Activated CD8-positive, alpha-beta memory T cell treated with anti-CD3 and anti-CD28 coated beads, Interleukin-2, amount 10 ng/mL, durations not matched to agents 7 days and 5 days (primary cell): ENCODE results near the gene CHMP4B. TPM values are rescaled to one million over a fixed set of nuclear protein-coding genes. Genes with fewer than 3 reads are reported as not detected.

Experiments used
- ATAC-seq: fragments of 150-1000 bp; cut with Tn5 transposase; one replicate; pipeline ENCODE4 v1.10.0; 2021; ENCODE audit warnings: moderate library complexity
- CTCF ChIA-PET: fragments of 350-600 bp; sonication (Branson Sonifier 250); formaldehyde crosslinking; loops from one replicate; lab custom pipeline; 2021; ENCODE audit warnings: antibody characterized with exemption; lab: Charles Lee
- DNase-seq: peaks from one replicate; pipeline ENCODE4 v3.0.0-alpha.2; 2020
- H3K27ac Mint-ChIP-seq: one replicate; pipeline ENCODE4 v1.8.0; 2021; ENCODE audit warnings: mild to moderate bottlenecking, mixed read lengths
- H3K27me3 Mint-ChIP-seq: one replicate; pipeline ENCODE4 v1.8.0; 2021; ENCODE audit warnings: mixed read lengths
- H3K36me3 Mint-ChIP-seq: one replicate; pipeline ENCODE4 v1.8.0; 2021; ENCODE audit warnings: mild to moderate bottlenecking, mixed read lengths
- H3K4me1 Mint-ChIP-seq: one replicate; pipeline ENCODE4 v1.8.0; 2021; ENCODE audit warnings: mixed read lengths
- H3K4me3 Mint-ChIP-seq: one replicate; pipeline ENCODE4 v1.8.0; 2021; ENCODE audit warnings: mild to moderate bottlenecking, moderate library complexity, mixed read lengths
- H3K9me3 Mint-ChIP-seq: one replicate; pipeline ENCODE4 v1.8.0; 2022; ENCODE audit warnings: low read depth, mixed read lengths
- total RNA-seq, 2 experiments: library from RNA; stranded (reverse); gene quantifications; one replicate each; pipeline ENCODE4 v1.2.3, GENCODE V29; 2021

The CHMP4B gene
- total RNA-seq, 2 experiments from 2014 or later, result 79.4 to 81.9 TPM

- Mint-ChIP-seq H3K9me3 (no peaks in the 10 kb centered on the region), H3K27me3 (no peaks in the 10 kb centered on the region), H3K27ac (peak overlapping the region; percentile 90), H3K36me3 (peaks cover 33% of the 10 kb centered on the region), H3K4me1 (peaks cover 46% of the 10 kb centered on the region), H3K4me3 (no peak overlapping the region)
- DNase-seq (no peak), ATAC-seq (no peak)
- CTCF ChIA-PET, result interaction anchor here (0.7 to 1.5 kb wide), 6 partner anchors 10 to 255 kb away, joined by 3 to 8 read pairs (median 4); partner anchors contain the start of gene EIF2S2
These were observed 46.8 kb downstream of the CHMP4B start for GRCh38 chr20:33857722-33858563.

- ATAC-seq, result peak; percentile 38
These were observed 47.5 kb downstream of the CHMP4B start for GRCh38 chr20:33858666-33859065.

GRCh38 chr20:33859157-33859695, 48.1 kb downstream of the CHMP4B start:
- Mint-ChIP-seq H3K36me3 (peaks cover 24% of the 10 kb centered on the region), H3K4me3 (peak overlapping the region; percentile 2), H3K27ac (peak overlapping the region; percentile 90), H3K27me3 (no peaks in the 10 kb centered on the region), H3K9me3 (no peaks in the 10 kb centered on the region), H3K4me1 (peaks cover 34% of the 10 kb centered on the region)
- DNase-seq (peak; percentile 86), ATAC-seq (peak; percentile 76)
- CTCF ChIA-PET, result interaction anchor here (0.6 to 1.2 kb wide), 6 partner anchors 10 to 270 kb away, joined by 3 read pairs; no protein-coding TSS in a partner anchor

More at GRCh38 chr20:33858666-33859065, 47.5 kb downstream of the CHMP4B start:
- DNase-seq, result peak; percentile 51
- Mint-ChIP-seq H3K27ac (peak overlapping the region; percentile 90), H3K27me3 (no peaks in the 10 kb centered on the region), H3K4me3 (peak overlapping the region; percentile 2), H3K4me1 (peaks cover 39% of the 10 kb centered on the region), H3K36me3 (peaks cover 29% of the 10 kb centered on the region), H3K9me3 (no peaks in the 10 kb centered on the region)
- CTCF ChIA-PET, result interaction anchor here (0.7 to 1.5 kb wide), 9 partner anchors 10 to 271 kb away, joined by 3 to 8 read pairs (median 3); partner anchors contain the start of gene EIF2S2

- CTCF ChIA-PET, result interaction anchor here (0.6 to 1.2 kb wide), 5 partner anchors 11 to 270 kb away, joined by 3 read pairs; no protein-coding TSS in a partner anchor
- ATAC-seq, result peak; percentile 18
- Mint-ChIP-seq H3K27me3 (no peaks in the 10 kb centered on the region), H3K4me3 (no peak overlapping the region), H3K4me1 (peaks cover 31% of the 10 kb centered on the region), H3K9me3 (no peaks in the 10 kb centered on the region), H3K27ac (peak overlapping the region; percentile 90), H3K36me3 (peaks cover 19% of the 10 kb centered on the region)
- no peak for DNase-seq
These were observed 48.6 kb downstream of the CHMP4B start for GRCh38 chr20:33859751-33860150.

GRCh38 chr20:33861458-33861857, 50.3 kb downstream of the CHMP4B start:
- H3K4me3 Mint-ChIP-seq, result no peak overlapping the region
- CTCF ChIA-PET, result interaction anchor here (0.5 to 1.8 kb wide), 10 partner anchors 49 to 266 kb away, joined by 3 to 7 read pairs (median 5); partner anchors contain the start of gene EIF2S2
- peaks cover 31% of the 10 kb centered on the region for H3K4me1 Mint-ChIP-seq
- ATAC-seq, result no peak
- DNase-seq, result no peak
- H3K9me3 Mint-ChIP-seq, result no peaks in the 10 kb centered on the region
- H3K27me3 Mint-ChIP-seq, result no peaks in the 10 kb centered on the region
- H3K36me3 Mint-ChIP-seq, result peaks cover 12% of the 10 kb centered on the region
- no peak overlapping the region for H3K27ac Mint-ChIP-seq

- ATAC-seq (peak; percentile 46), DNase-seq (peak; percentile 65)
- no peaks in the 10 kb centered on the region for H3K9me3 Mint-ChIP-seq
- H3K4me3 Mint-ChIP-seq, result no peak overlapping the region
- H3K27me3 Mint-ChIP-seq, result no peaks in the 10 kb centered on the region
- H3K4me1 Mint-ChIP-seq, result peaks cover 23% of the 10 kb centered on the region
- CTCF ChIA-PET, result interaction anchor here (0.8 to 2.2 kb wide), 15 partner anchors 9 to 268 kb away, joined by 3 to 9 read pairs (median 5); partner anchors contain the start of genes EIF2S2 and RALY
- H3K27ac Mint-ChIP-seq, result no peak overlapping the region
- H3K36me3 Mint-ChIP-seq, result peaks cover 4% of the 10 kb centered on the region
These were observed 51.7 kb downstream of the CHMP4B start for GRCh38 chr20:33862709-33863403.

GRCh38 chr20:33863440-33864323, 52.5 kb downstream of the CHMP4B start:
- Mint-ChIP-seq H3K27ac (no peak overlapping the region), H3K4me1 (peaks cover 15% of the 10 kb centered on the region), H3K4me3 (no peak overlapping the region), H3K36me3 (no peaks in the 10 kb centered on the region), H3K9me3 (no peaks in the 10 kb centered on the region), H3K27me3 (no peaks in the 10 kb centered on the region)
- CTCF ChIA-PET, result interaction anchor here (0.9 to 2.2 kb wide), 13 partner anchors 10 to 267 kb away, joined by 3 to 9 read pairs (median 5); partner anchors contain the start of genes EIF2S2 and RALY
- DNase-seq (no peak), ATAC-seq (no peak)

GRCh38 chr20:33864324-33864963, 53.3 kb downstream of the CHMP4B start:
- CTCF ChIA-PET, result interaction anchor here (1.1 to 2.2 kb wide), 2 partner anchors 51 to 152 kb away, joined by 3 to 9 read pairs; no protein-coding TSS in a partner anchor
- ATAC-seq, result no peak
- H3K4me3 Mint-ChIP-seq, result no peak overlapping the region
- H3K36me3 Mint-ChIP-seq, result no peaks in the 10 kb centered on the region
- peaks cover 2% of the 10 kb centered on the region for H3K27me3 Mint-ChIP-seq
- no peak overlapping the region for H3K27ac Mint-ChIP-seq
- H3K9me3 Mint-ChIP-seq, result no peaks in the 10 kb centered on the region
- peaks cover 8% of the 10 kb centered on the region for H3K4me1 Mint-ChIP-seq
- no peak for DNase-seq

- H3K27ac Mint-ChIP-seq, result no peak overlapping the region
- H3K9me3 Mint-ChIP-seq, result no peaks in the 10 kb centered on the region
- peaks cover 2% of the 10 kb centered on the region for H3K27me3 Mint-ChIP-seq
- H3K4me1 Mint-ChIP-seq, result peaks cover under 1% of the 10 kb centered on the region
- no peaks in the 10 kb centered on the region for H3K36me3 Mint-ChIP-seq
- DNase-seq (no peak), ATAC-seq (no peak)
- CTCF ChIA-PET, result interaction anchor here (1.1 kb wide), 1 partner anchor 151 kb away, joined by 3 read pairs; no protein-coding TSS in a partner anchor
- no peak overlapping the region for H3K4me3 Mint-ChIP-seq
These were observed 54.7 kb downstream of the CHMP4B start for GRCh38 chr20:33865761-33866370.

GRCh38 chr20:33866398-33867100, 55.4 kb downstream of the CHMP4B start:
- no peak for ATAC-seq
- H3K27ac Mint-ChIP-seq, result no peak overlapping the region

GRCh38 chr20:33868042-33868441, 56.9 kb downstream of the CHMP4B start:
- DNase-seq (no peak), ATAC-seq (no peak)
- no peaks in the 10 kb centered on the region for H3K9me3 Mint-ChIP-seq
- no peaks in the 10 kb centered on the region for H3K4me1 Mint-ChIP-seq
- CTCF ChIA-PET, result no interaction called here
- no peak overlapping the region for H3K27ac Mint-ChIP-seq
- no peaks in the 10 kb centered on the region for H3K36me3 Mint-ChIP-seq
- peaks cover 2% of the 10 kb centered on the region for H3K27me3 Mint-ChIP-seq
- H3K4me3 Mint-ChIP-seq, result no peak overlapping the region

More at GRCh38 chr20:33866398-33867100, 55.4 kb downstream of the CHMP4B start:
- no peaks in the 10 kb centered on the region for H3K4me1 Mint-ChIP-seq
- peaks cover 2% of the 10 kb centered on the region for H3K27me3 Mint-ChIP-seq
- H3K4me3 Mint-ChIP-seq, result no peak overlapping the region
- CTCF ChIA-PET, result no interaction called here
- no peaks in the 10 kb centered on the region for H3K9me3 Mint-ChIP-seq
- no peaks in the 10 kb centered on the region for H3K36me3 Mint-ChIP-seq
- no peak for DNase-seq
